Testis (tissue), 2 donors: ENCODE results near the gene LAG3.

Experiments used
- CTCF ChIP-seq, 3 experiments: fragments of 450-650 bp in 2 of 3; fragments of 200-600 bp in 1 of 3; sonication (generic) in 1 of 3; IDR thresholded peaks; one replicate each; pipeline ENCODE4 v1.5.1; 2016 to 2019; ENCODE audit warnings: antibody characterized with exemption in 3 of 3, mild to moderate bottlenecking in 2 of 3, moderate library complexity in 1 of 3
- POLR2A ChIP-seq: fragments of 450-650 bp; IDR thresholded peaks from one replicate; pipeline ENCODE4 v1.6.1; 2017; ENCODE audit warnings: antibody characterized with exemption, mild to moderate bottlenecking, moderate library complexity

DNA sequence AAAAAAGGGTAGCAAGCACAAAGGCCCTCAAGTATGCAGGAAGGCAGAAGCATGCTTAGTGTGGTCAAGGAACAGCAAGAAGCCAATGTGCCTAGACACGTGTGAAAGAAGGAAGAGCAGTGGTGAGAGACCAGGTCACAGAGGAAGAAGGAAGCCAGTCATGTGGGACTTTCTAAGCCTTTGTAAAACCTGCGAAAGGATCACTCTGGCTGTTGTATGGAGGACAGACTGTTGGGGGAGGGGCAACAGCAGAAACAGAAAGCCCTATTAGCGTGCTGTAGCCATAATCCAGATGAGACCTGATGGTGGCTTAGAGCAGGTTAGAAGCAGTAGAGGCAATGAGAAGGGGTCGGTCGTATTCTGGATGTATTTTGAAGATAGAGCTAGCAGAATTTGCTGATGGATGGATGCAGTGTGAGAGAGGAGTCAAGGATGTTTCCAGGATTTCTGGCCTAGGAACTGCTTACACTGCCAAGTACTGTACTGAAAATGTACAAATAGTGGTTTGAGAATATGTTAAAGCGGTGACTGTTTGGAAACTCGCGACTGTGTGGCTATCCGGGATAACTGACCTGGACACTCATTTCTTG lies 13.7 kb upstream of the LAG3 start:
- TF ChIP-seq CTCF (IDR thresholded peaks at IDR 0.05) (no peak), POLR2A (no peak)
